COLO668 (cell line): ENCODE results near the gene NMB.
"Not testable (repeated sequence)": the region's sequence is repeated elsewhere in the genome, so short reads cannot be mapped to it uniquely, and the experiment has no call there.

ENCODE experiments used
- DNase-seq: peaks from one replicate; lab custom pipeline; 2025; ENCODE audit not compliant: unreplicated experiment; lab: John Stamatoyannopoulos, UW

Gene NMB

DNA sequence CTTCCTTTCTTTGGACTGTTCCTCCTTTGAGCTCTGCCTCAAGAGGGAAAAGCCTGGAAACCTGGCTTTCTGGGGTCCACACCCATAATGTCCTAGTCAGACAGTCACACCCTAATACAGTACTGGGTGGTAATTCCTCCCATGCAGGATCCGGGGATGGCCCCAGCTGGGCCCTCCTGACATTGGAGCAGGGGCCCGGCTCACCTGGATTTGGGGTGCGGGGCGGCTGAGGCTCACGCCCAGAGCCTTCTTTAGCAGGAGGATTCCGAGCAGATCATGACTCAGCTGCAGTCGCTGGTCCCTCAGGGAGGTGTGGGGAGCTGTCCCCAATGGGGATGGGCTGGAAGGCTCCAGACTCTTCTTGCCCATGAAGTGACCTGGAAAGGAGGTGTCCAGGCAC is 1.0 kb downstream of the NMB start:
- no peak for DNase-seq

DNA sequence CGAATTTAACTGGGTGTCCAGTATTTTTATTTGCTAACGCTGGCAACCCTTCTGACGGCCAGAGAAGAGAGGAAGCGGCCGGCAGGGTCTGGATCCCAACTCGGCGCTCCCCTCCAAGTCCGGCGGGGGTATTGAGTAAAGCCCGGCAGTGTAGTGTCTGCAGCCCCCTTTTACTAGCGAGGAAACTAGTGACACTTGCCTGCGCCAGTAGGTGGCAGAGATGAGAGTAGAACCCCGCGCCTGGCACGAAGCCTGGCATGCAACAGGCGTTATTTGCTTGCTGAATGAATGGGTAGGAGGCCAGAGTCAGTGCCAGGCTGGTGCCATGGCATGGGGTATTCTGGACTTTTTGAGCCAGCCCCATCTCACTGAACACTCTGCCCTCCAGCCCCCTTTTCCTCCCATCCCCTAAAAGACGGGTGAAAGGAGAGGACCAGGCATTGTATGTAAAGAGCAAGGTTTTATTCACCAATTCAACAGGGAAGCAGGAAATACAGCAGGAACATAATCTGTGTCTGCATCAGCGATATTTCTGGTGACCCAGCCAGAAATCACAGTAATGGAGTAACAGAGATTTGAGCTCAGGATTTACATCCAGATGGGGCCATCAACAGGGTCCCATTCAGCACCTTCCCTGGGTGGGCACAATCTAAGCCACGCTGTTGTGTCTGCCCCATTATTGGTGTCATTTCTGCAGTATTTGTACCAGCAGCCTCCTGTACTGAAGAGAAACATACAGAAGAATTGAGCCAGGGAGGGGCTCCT is 3.1 kb downstream of the NMB start:
- peak; percentile 79 for DNase-seq

DNA sequence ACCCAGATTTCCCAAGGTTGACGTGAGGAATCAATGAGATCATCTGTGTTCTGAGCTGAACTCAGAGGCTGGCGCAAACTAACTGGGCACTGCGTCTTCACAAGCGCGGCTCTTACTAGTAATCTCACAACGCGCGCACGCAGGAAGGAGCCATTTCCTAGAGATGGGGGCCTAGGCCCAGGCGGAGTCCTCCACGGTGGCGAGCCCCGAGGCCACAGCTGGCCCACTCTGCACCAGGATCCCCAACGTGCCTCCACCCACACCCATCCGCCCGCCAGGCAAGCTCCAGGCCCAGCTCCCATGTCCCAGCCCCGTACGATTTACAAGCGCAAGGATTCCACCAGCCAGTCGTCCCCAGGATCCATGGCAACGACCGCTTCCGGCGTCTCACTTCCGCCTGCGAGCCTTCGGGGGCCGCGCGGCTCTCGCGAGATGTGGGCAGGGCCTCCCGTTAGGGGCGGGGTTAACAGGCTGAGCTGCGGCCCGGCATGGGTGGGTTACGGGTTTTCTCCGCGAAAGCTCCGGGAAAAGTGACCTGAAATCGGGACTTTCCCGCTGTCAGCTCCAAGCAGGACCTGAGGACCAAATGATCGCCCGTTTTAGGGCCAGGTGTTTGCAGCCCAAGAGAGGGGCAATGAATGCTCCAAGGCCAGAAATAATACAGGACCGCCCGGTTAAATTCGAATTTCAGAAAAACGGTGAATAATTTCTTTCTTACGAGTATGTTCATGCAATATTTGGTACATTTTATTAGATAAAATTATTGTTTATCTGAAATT is 3.9 kb downstream of the NMB start, which contains the start of gene WDR73:
WDR73 (minus strand) TSS at position 374 of the 779 bp plus-strand sequence; CDS start at position 365, 9 bp downstream.
- peak; percentile 96 for DNase-seq

DNA sequence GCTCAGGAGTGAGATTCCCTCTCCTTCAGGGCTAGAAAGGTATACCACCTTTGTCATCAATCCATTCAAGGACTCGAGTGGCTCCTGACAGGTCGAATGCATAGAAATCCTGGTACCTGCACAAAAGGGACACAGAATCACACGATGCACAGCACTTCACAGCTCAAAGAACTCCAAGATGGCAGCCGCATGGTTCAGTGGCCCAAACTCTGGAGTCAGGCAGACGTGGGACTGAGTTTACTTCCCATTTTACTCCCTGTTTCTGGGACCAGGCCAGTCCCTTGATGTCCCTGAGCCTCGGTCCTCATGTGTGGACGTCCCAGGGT is 4.5 kb downstream of the NMB start:
- DNase-seq: no peak

DNA sequence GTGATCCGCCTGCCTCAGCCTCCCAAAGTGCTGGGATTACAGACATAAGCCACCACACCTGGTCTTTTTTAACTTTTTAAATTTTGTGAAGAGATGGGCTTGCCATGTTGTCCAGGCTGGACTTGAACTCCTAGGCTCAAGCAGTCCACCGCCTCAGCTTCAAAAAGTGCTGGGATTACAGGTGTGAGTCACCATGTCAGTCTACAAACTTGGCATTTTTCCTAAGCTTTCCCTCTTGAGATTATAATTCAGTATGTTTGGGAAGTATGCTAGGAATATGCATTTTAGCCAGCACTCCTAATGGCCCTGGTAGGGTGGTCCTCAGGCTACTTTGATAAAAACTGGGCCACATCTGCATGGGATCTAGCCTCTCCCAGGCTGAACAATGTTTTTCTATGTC is 8.3 kb downstream of the NMB start:
- DNase-seq: no peak

DNA sequence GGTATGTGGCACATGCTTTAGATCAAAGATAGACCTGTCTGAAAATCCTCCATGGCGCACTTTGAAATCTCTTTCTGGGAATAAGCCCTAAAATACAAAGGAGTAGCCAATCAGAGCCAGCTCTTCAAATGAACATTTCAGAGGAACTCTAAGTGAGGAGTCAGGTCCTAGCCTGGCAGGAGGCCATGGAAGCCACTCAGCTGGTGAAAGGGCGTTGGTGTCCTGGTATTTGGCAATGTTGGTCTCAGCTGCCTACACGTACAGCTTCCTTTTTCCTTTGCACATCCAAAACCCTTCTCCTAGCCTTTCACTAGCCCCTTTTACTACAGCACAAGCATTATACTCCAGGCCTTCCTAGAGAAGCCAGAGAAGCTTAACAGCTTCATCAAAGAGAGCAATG is 9.5 kb downstream of the NMB start:
- DNase-seq: no peak

- DNase-seq: no peak
Measured at GRCh38 chr15:84647726-84648125, 10.3 kb downstream of the NMB start.

DNA sequence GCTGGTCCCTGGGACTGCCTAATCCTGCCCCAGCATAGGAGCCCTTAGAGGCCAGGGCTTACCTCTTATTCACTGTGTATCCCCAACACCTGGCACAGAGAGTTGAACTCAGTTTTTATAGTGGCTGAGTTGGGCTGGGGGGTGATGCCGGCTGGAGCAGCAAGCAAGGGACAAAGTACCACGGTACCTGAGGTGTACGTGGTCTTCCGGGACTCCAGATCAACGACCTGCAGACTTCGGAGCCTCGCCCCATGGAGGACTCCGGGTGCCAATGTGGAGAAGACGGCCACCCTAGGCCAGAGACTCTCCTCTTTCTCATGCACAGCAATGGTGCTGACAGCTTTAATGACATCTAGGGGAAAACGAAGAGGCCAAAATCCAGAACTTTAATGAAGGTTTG is 12.0 kb downstream of the NMB start:
- DNase-seq: no peak

DNA sequence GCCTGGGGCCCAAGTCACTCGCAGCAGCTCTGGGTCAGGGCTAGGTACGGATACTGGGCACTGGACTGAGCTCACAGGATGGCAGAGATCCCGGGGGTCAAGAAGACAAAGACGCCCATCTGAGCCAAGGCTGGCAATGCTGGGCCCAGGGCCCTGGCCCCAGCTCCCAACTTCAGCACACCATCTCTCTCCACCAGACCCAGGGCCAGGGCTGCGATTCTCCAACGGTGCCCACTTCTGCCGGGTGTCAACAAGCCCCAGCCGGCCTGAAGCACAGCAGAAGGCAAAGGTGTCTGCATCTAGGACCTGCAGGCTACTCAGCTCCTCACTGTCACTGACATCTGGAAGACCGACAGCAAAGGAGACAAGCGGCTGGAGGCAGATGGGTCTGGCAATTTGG is 12.5 kb downstream of the NMB start:
- DNase-seq: no peak

- no peak for DNase-seq
Measured at GRCh38 chr15:84643838-84644237, 14.2 kb downstream of the NMB start.

DNA sequence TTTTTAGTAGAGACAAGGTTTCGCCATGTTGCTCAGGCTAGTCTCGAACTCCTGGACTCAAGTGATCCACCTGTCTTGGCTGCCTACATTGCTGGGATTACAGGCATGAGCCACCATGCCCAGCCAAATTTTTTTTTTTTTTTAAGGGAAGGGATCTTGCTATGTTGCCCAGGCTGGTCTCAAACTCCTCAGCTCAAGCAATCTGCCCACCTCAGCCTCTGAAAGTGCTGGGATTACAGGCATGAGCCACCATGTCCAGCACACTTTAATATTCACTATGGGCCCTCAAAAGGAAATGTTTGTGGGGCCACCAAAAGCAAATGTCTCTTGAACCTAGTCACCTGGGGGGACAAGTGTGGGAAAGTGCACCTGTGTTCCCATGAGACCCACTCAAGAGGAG is 15.4 kb downstream of the NMB start:
- not testable (repeated sequence) for DNase-seq

DNA sequence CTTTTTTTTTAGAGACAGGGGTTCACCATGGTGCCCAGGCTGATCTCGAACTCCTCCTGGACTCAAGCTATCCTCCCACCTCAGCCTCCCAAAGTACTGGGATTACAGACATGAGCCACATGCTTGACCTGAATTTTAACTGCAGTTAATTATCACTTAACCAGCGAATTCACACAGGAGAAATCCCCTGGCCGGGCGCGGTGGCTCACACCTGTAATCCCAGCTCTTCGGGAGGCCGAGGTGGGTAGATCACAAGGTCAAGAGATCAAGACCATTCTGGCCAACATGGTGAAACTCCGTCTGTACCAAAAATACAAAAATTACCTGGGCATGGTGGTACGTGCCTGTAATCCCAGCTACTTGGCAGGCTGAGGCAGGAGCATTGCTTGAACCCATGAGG is 16.1 kb downstream of the NMB start:
- not testable (repeated sequence) for DNase-seq

DNA sequence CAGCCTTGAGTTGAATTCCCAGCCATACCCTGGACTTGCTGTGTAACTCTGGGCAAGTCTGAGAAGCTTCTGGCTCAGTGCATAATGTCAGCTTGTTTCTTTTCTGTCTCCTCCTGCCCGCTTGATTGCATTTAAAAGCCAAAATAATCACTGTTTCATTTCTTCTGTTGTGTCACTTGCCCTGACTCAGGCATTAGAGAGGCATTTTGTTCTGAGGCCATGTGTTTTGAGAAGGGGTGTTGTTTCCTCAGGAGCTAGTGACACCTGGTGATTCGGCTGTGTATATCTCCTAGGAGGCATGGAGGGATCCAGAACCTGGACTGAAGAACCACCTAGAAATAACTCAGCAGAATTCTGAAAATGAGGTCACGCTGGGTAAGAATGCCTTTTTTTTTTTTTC is 19.9 kb downstream of the NMB start:
- no peak for DNase-seq

DNA sequence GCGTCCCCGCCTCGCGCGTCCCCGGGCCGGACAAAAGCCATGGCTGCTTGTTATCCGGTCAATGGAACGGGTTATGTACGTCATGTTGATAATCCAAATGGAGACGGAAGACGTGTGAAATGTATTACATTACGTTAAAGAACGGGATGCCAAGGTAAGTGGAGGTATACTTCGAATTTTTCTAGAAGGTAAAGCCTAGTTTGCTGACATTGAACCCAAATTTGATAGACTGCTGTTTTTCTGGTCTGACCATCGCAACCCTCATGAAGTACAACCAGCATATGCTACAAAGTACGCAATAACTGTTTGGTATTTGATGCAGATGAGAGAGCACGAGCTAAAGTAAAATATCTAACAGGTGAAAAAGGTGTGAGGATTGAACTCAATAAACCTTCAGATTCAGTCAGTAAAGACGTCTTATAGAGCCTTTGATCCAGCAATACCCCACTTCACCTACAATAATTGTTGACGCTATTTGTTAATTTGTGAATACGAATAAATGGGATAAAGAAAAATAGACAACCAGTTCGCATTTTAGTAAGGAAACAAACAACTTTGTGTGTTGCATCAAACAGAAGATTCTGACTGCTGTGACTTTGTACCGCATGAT is 23.7 kb downstream of the NMB start:
- DNase-seq: no peak

- peak; percentile 84 for DNase-seq
Measured at GRCh38 chr15:84633311-84634227, 24.4 kb downstream of the NMB start.

GRCh38 chr15:84631706-84632272 is 26.2 kb downstream of the NMB start:
- DNase-seq: no peak

DNA sequence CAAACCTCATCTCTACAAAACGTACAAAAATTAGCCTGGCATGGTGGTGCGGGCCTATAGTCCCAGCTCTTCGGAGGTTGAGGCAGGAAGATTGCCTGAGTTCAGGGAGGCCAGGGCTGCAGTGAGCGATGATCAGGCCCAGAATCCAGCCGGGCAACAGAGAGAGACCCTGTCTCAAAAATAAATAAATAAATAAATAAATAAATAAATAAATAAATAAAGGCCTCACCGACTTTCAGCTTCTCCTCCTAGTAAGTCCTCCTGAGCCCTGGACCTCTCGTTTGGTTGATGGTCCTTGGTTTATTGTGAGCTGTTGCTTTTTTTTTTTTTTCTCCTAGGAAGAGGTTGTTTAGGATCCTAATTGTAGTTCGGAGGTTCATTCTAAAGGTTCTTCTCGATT is 29.0 kb downstream of the NMB start:
- no peak for DNase-seq

DNA sequence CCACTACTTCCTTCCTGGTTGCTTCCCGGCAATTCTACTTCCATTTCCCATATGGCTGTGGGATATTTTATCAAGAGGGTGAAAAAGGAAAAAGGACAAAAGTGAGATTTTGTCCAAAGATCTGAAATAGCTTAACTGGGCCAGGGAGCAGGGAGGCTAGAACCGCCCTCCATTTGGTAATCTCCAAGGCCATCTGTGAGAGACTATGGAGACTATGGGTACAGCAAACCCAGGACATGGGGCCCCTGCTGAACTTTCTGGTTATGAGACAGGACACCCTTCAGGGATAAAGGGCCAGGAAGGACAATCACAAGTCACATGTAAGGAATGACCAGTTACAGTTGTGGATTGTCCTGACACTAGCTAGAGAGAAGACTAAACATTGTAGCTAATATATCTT is 32.9 kb downstream of the NMB start:
- no peak for DNase-seq

DNA sequence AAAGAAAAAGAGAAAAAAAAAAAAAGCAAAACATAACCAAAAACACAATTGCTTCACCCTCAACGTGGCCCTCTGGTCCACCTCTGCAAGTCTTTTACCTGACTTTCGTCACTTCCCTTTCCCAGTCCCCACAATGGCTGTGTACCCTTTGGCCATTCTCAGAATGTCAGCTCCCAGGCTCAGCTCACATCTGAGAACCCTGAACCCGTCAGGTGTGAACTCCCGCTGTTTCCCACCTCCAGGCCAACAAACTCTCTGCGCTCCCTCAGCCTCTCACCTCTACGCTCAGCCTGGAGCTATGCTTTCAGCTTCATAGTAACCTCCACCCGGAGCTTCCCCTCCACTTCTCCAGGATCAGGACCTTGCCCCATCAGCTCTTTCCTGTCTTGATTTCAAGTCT is 33.6 kb downstream of the NMB start:
- no peak for DNase-seq

DNA sequence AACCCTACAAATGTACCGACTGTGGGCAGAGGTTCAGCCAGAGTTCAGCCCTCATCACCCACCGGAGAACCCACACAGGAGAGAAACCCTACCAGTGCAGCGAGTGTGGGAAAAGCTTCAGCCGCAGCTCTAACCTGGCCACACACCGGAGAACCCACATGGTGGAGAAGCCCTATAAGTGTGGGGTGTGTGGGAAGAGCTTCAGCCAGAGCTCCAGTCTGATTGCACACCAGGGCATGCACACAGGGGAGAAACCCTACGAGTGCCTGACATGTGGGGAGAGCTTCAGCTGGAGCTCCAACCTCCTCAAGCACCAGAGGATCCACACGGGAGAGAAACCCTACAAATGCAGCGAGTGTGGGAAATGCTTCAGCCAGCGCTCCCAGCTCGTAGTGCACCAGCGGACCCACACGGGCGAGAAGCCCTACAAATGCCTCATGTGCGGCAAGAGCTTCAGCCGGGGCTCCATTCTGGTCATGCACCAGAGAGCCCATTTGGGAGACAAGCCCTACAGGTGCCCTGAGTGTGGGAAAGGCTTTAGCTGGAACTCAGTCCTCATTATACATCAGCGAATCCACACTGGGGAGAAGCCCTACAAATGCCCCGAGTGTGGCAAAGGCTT is 36.5 kb downstream of the NMB start:
- DNase-seq: no peak
